Panc1 (cell line): ENCODE measurements around the gene RAMP1. TPM values are rescaled to one million over a fixed set of nuclear protein-coding genes. Genes with fewer than 3 reads are reported as not detected.

Source experiments
- ATAC-seq: fragments of 200-7000 bp; cut with Tn5 transposase; 2 replicates; pipeline ENCODE4 v1.9.1; 2020; ENCODE audit warnings: mild to moderate bottlenecking, moderate library complexity
- BruUV-seq: library from RNA; stranded (reverse); fragments of 400-500 nt; replicated peaks from 2 replicates; lab custom pipeline; 2021; lab: Mats Ljungman, UMichigan
- CTCF ChIA-PET: fragments of 300-600 bp; sonication (Branson Sonifier 250); formaldehyde crosslinking; loops from one replicate; lab custom pipeline; 2022; ENCODE audit warnings: antibody characterized with exemption; lab: Charles Lee
- POLR2A ChIA-PET: fragments of 300-600 bp; sonication (Branson Sonifier 250); formaldehyde crosslinking; loops from one replicate; lab custom pipeline; 2022; ENCODE audit warnings: antibody characterized with exemption; lab: Charles Lee
- DNase-seq: peaks from one replicate; pipeline ENCODE4 v3.0.0-alpha.2; 2010; ENCODE audit warnings: low read depth, low spot score
- H3K27ac ChIP-seq: 2 replicates; pipeline ENCODE4 v1.5.1; 2011; ENCODE audit warnings: mild to moderate bottlenecking, low read length, inconsistent platforms
- H3K27me3 ChIP-seq: fragments of 200-500 bp; sonication (Bioruptor generic); 2 replicates; pipeline ENCODE4 v1.6.0; 2014; ENCODE audit warnings: low read length, inconsistent platforms; ENCODE audit not compliant: control insufficient read depth, insufficient read depth
- H3K36me3 ChIP-seq: fragments of 200-500 bp; sonication (Bioruptor generic); 2 replicates; pipeline ENCODE4 v1.5.1; 2014; ENCODE audit warnings: inconsistent platforms, mild to moderate bottlenecking, low read length, moderate library complexity; ENCODE audit not compliant: control insufficient read depth, insufficient read depth
- H3K4me1 ChIP-seq: 2 replicates; pipeline ENCODE4 v1.5.1; 2011; ENCODE audit warnings: inconsistent platforms, mild to moderate bottlenecking, low read length, moderate library complexity; ENCODE audit not compliant: control insufficient read depth, insufficient read depth
- H3K4me3 ChIP-seq, 2 experiments: 2 replicates each; pipeline ENCODE4 v1.5.1; 2011 to 2012; ENCODE audit warnings: low read depth in 2 of 2, low read length in 2 of 2, mild to moderate bottlenecking in 2 of 2, inconsistent platforms in 1 of 2, moderate library complexity in 1 of 2
- H3K9me3 ChIP-seq: fragments of 200-500 bp; sonication (Bioruptor generic); 2 replicates; pipeline ENCODE4 v1.5.1; 2014; ENCODE audit warnings: low read depth, mild to moderate bottlenecking, inconsistent platforms, low read length, moderate library complexity; ENCODE audit not compliant: control insufficient read depth, insufficient read depth
- CTCF ChIP-seq: fragments of 450-650 bp; IDR thresholded peaks from 2 replicates; pipeline ENCODE4 v1.5.1; 2017; ENCODE audit warnings: mild to moderate bottlenecking
- POLR2AphosphoS5 ChIP-seq: IDR thresholded peaks from 2 replicates; pipeline ENCODE4 v1.6.1; 2012; ENCODE audit warnings: mild to moderate bottlenecking, low read depth, low read length, moderate library complexity
- SIN3A ChIP-seq: IDR thresholded peaks from 2 replicates; pipeline ENCODE4 v1.6.1; 2012; ENCODE audit warnings: low read depth, mild to moderate bottlenecking, low read length, moderate library complexity, borderline replicate concordance; ENCODE audit not compliant: insufficient read depth
- TCF7L2 ChIP-seq: IDR thresholded peaks from 2 replicates; pipeline ENCODE4 v1.6.1; 2011; ENCODE audit warnings: mild to moderate bottlenecking, low read depth, low read length, inconsistent platforms
- in situ Hi-C: cut with HindIII; loops from 2 replicates; pipeline ENCODE4 v1.10.0; 2016; ENCODE audit warnings: low sequenced_read_pairs, low pct_unique_long_range_greater_than_20kb
- intact Hi-C: fragments of 100-400 bp; cut with micrococcal nuclease; formaldehyde crosslinking; loops from one replicate; pipeline ENCODE4 v1.10.0; 2022; ENCODE audit not compliant: unreplicated experiment
- total RNA-seq: library from RNA; stranded (reverse); gene quantifications from one replicate; pipeline ENCODE4 v1.2.1, GENCODE V29; 2021; ENCODE audit not compliant: unreplicated experiment
- TF ChIP-seq, protein P1 (sequence below), 2 experiments: IDR thresholded peaks; 2 replicates each; pipeline ENCODE4 v1.6.1; 2011 to 2012; ENCODE audit warnings: low read depth in 2 of 2, control low read depth in 1 of 2, low read length in 1 of 2, mild to moderate bottlenecking in 1 of 2, moderate library complexity in 1 of 2; ENCODE audit not compliant: insufficient read depth in 1 of 2

Gene RAMP1
- total RNA-seq, 1 experiment from 2014 or later, result 17.6 TPM

- intact Hi-C loops, result no loop called here
- TF ChIP-seq, protein P1, sequence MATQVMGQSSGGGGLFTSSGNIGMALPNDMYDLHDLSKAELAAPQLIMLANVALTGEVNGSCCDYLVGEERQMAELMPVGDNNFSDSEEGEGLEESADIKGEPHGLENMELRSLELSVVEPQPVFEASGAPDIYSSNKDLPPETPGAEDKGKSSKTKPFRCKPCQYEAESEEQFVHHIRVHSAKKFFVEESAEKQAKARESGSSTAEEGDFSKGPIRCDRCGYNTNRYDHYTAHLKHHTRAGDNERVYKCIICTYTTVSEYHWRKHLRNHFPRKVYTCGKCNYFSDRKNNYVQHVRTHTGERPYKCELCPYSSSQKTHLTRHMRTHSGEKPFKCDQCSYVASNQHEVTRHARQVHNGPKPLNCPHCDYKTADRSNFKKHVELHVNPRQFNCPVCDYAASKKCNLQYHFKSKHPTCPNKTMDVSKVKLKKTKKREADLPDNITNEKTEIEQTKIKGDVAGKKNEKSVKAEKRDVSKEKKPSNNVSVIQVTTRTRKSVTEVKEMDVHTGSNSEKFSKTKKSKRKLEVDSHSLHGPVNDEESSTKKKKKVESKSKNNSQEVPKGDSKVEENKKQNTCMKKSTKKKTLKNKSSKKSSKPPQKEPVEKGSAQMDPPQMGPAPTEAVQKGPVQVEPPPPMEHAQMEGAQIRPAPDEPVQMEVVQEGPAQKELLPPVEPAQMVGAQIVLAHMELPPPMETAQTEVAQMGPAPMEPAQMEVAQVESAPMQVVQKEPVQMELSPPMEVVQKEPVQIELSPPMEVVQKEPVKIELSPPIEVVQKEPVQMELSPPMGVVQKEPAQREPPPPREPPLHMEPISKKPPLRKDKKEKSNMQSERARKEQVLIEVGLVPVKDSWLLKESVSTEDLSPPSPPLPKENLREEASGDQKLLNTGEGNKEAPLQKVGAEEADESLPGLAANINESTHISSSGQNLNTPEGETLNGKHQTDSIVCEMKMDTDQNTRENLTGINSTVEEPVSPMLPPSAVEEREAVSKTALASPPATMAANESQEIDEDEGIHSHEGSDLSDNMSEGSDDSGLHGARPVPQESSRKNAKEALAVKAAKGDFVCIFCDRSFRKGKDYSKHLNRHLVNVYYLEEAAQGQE (IDR thresholded peaks at IDR 0.05; ENCODE audit: insufficient read depth in 1 of 2, low read depth in 2 of 2, low read length in 1 of 2), result no peak
- TF ChIP-seq POLR2AphosphoS5, result no peak
- no peak for TF ChIP-seq SIN3A
- TF ChIP-seq CTCF, result no peak
- TF ChIP-seq TCF7L2, result no peak
- BruUV-seq, result no TSS peak
- no peak overlapping the region for H3K27ac ChIP-seq
- DNase-seq (no peak), ATAC-seq (no peak)
- no peaks in the 10 kb centered on the region for H3K36me3 ChIP-seq
- ChIA-PET CTCF (no interaction called here), POLR2A (no interaction called here)
- H3K4me3 ChIP-seq, result no peak overlapping the region
- no peaks in the 10 kb centered on the region for H3K27me3 ChIP-seq
- in situ Hi-C loops, result no loop called here
- no peaks in the 10 kb centered on the region for H3K9me3 ChIP-seq
- H3K4me1 ChIP-seq, result peaks cover 21% of the 10 kb centered on the region
These were observed 19.1 kb downstream of the RAMP1 start for GRCh38 chr2:237878321-237879057.

- peaks cover 21% of the 10 kb centered on the region for H3K4me1 ChIP-seq
- no peaks in the 10 kb centered on the region for H3K27me3 ChIP-seq
- no peak for TF ChIP-seq SIN3A
- TF ChIP-seq, protein P1 (IDR thresholded peaks at IDR 0.05; ENCODE audit: insufficient read depth in 1 of 2, low read depth in 2 of 2, low read length in 1 of 2), result no peak
- TF ChIP-seq CTCF, result no peak
- TF ChIP-seq TCF7L2, result no peak
- no peak for TF ChIP-seq POLR2AphosphoS5
- H3K27ac ChIP-seq, result no peak overlapping the region
- no peaks in the 10 kb centered on the region for H3K36me3 ChIP-seq
- no peak for DNase-seq
- no peaks in the 10 kb centered on the region for H3K9me3 ChIP-seq
- CTCF ChIA-PET, result interaction anchor here (0.7 kb wide), 1 partner anchor 344 kb away, joined by 3 read pairs; no protein-coding TSS in a partner anchor
- intact Hi-C loops (no loop called here), in situ Hi-C loops (no loop called here)
- POLR2A ChIA-PET, result no interaction called here
- no peak for ATAC-seq
- BruUV-seq, result no TSS peak
- no peak overlapping the region for H3K4me3 ChIP-seq
These were observed 19.6 kb downstream of the RAMP1 start for GRCh38 chr2:237879058-237879430.
